Rectal smooth muscle tissue (tissue), 1 donor: ENCODE results near the gene NPDC1.
A peak's percentile ranks its signal among the peaks of the same experiment; 100 is the strongest.

Experiments
- H3K27ac ChIP-seq: one replicate; pipeline ENCODE4 v1.7.0; 2013; ENCODE audit warnings: low read depth, low read length, inconsistent platforms
- H3K27me3 ChIP-seq: one replicate; pipeline ENCODE4 v1.7.0; 2013; ENCODE audit warnings: low read length; ENCODE audit not compliant: control insufficient read depth, insufficient read depth
- H3K36me3 ChIP-seq: one replicate; pipeline ENCODE4 v1.7.0; 2013; ENCODE audit warnings: low read length; ENCODE audit not compliant: control insufficient read depth, insufficient read depth
- H3K4me1 ChIP-seq: one replicate; pipeline ENCODE4 v1.7.0; 2013; ENCODE audit warnings: low read length; ENCODE audit not compliant: control insufficient read depth, insufficient read depth
- H3K4me3 ChIP-seq: one replicate; pipeline ENCODE4 v1.7.0; 2013; ENCODE audit warnings: low read length
- H3K9ac ChIP-seq: one replicate; pipeline ENCODE4 v1.7.0; 2013; ENCODE audit warnings: low read length

Gene NPDC1

GRCh38 chr9:137030006-137030405 is 16.0 kb downstream of the NPDC1 start:
- H3K4me1 ChIP-seq = peaks cover 12% of the 10 kb centered on the region
- H3K36me3 ChIP-seq = no peaks in the 10 kb centered on the region
- no peak overlapping the region for H3K27ac ChIP-seq
- H3K9ac ChIP-seq = no peak overlapping the region
- H3K4me3 ChIP-seq = peak overlapping the region; percentile 25
- H3K27me3 ChIP-seq = no peaks in the 10 kb centered on the region

- no peaks in the 10 kb centered on the region for H3K36me3 ChIP-seq
- H3K27me3 ChIP-seq = no peaks in the 10 kb centered on the region
- peak overlapping the region; percentile 65 for H3K4me3 ChIP-seq
- H3K9ac ChIP-seq = no peak overlapping the region
- H3K4me1 ChIP-seq = peaks cover 12% of the 10 kb centered on the region
- no peak overlapping the region for H3K27ac ChIP-seq
These were observed 16.7 kb downstream of the NPDC1 start for GRCh38 chr9:137029058-137029936.

- Histone ChIP-seq H3K9ac (no peak overlapping the region), H3K36me3 (no peaks in the 10 kb centered on the region), H3K27me3 (no peaks in the 10 kb centered on the region), H3K4me3 (peak overlapping the region; percentile 65), H3K27ac (no peak overlapping the region), H3K4me1 (peaks cover 12% of the 10 kb centered on the region)
These were observed 17.5 kb downstream of the NPDC1 start for GRCh38 chr9:137028263-137029057.

- Histone ChIP-seq H3K4me3 (peak within 1 kb of the TSS; percentile 71), H3K9ac (no peak within 1 kb of the TSS), H3K4me1 (peaks cover 12% of the 10 kb centered on the region), H3K36me3 (no peaks in the 10 kb centered on the region), H3K27ac (no peak within 1 kb of the TSS), H3K27me3 (no peaks in the 10 kb centered on the region)
These were observed 18.4 kb downstream of the NPDC1 start, which contains the start of gene ABCA2 for GRCh38 chr9:137027369-137028262. Gene ABCA2 (minus strand): TSS chr9:137028237. CDS start chr9:137028140, 97 bp downstream.

GRCh38 chr9:137026828-137027227 is 19.1 kb downstream of the NPDC1 start:
- peaks cover 12% of the 10 kb centered on the region for H3K4me1 ChIP-seq
- H3K27ac ChIP-seq = no peak overlapping the region
- no peaks in the 10 kb centered on the region for H3K36me3 ChIP-seq
- no peak overlapping the region for H3K9ac ChIP-seq
- no peaks in the 10 kb centered on the region for H3K27me3 ChIP-seq
- H3K4me3 ChIP-seq = no peak overlapping the region

GRCh38 chr9:137026384-137026783 is 19.6 kb downstream of the NPDC1 start:
- H3K4me1 ChIP-seq = peaks cover 12% of the 10 kb centered on the region
- no peaks in the 10 kb centered on the region for H3K36me3 ChIP-seq
- H3K9ac ChIP-seq = no peak overlapping the region
- no peak overlapping the region for H3K4me3 ChIP-seq
- no peak overlapping the region for H3K27ac ChIP-seq
- no peaks in the 10 kb centered on the region for H3K27me3 ChIP-seq

GRCh38 chr9:137025517-137025966 is 20.4 kb downstream of the NPDC1 start:
- Histone ChIP-seq H3K4me1 (peaks cover 12% of the 10 kb centered on the region), H3K27ac (no peak overlapping the region), H3K9ac (no peak overlapping the region), H3K4me3 (no peak overlapping the region), H3K36me3 (no peaks in the 10 kb centered on the region), H3K27me3 (no peaks in the 10 kb centered on the region)

- Histone ChIP-seq H3K27me3 (no peaks in the 10 kb centered on the region), H3K36me3 (no peaks in the 10 kb centered on the region), H3K4me3 (no peak overlapping the region), H3K27ac (no peak overlapping the region), H3K9ac (no peak overlapping the region), H3K4me1 (peaks cover 4% of the 10 kb centered on the region)
These were observed 22.4 kb downstream of the NPDC1 start for GRCh38 chr9:137023583-137023991.

GRCh38 chr9:137023157-137023556 is 22.8 kb downstream of the NPDC1 start:
- Histone ChIP-seq H3K9ac (no peak overlapping the region), H3K4me3 (no peak overlapping the region), H3K4me1 (peaks cover 4% of the 10 kb centered on the region), H3K27ac (no peak overlapping the region), H3K36me3 (no peaks in the 10 kb centered on the region), H3K27me3 (no peaks in the 10 kb centered on the region)

GRCh38 chr9:137022662-137023008 is 23.3 kb downstream of the NPDC1 start:
- Histone ChIP-seq H3K4me1 (peaks cover 4% of the 10 kb centered on the region), H3K27ac (no peak overlapping the region), H3K9ac (no peak overlapping the region), H3K27me3 (no peaks in the 10 kb centered on the region), H3K4me3 (no peak overlapping the region), H3K36me3 (no peaks in the 10 kb centered on the region)

GRCh38 chr9:137021979-137022661 is 23.9 kb downstream of the NPDC1 start:
- no peaks in the 10 kb centered on the region for H3K36me3 ChIP-seq
- no peak overlapping the region for H3K27ac ChIP-seq
- no peaks in the 10 kb centered on the region for H3K27me3 ChIP-seq

More at GRCh38 chr9:137021979-137022661, 23.9 kb downstream of the NPDC1 start:
- Histone ChIP-seq H3K4me3 (no peak overlapping the region), H3K9ac (no peak overlapping the region), H3K4me1 (no peaks in the 10 kb centered on the region)
